Stimulated activated CD4-positive, alpha-beta T cell treated with anti-CD3 and anti-CD28 coated beads, Interleukin-1b, Interleukin-23, amount 100 ng/mL, for 48 hours (primary cell): ENCODE measurements around the gene PDHA1.

Experiments used
- DNase-seq: peaks from one replicate; pipeline ENCODE4 v3.0.0-alpha.2; 2020

Gene PDHA1

DNA sequence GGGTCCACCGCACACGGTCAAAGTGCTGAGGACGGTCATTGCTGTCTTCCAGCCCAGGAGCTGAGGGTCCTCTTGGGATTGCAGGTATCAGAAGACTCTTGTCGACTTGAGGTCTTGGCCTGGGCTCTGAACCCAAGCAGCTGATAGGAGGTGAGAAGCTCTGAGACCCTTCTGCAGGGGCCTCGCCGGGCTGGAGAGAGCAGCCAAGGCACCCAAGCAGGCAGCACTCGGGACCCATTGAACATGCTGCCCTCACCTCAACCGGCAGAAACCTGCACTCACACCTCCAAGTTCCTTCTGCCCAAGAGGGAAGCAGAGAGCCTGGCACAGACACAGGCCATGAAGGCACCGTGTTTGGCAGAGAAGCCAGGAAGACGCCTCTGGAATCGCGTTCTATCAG, 34.1 kb downstream of the PDHA1 start:
- no peak for DNase-seq

DNA sequence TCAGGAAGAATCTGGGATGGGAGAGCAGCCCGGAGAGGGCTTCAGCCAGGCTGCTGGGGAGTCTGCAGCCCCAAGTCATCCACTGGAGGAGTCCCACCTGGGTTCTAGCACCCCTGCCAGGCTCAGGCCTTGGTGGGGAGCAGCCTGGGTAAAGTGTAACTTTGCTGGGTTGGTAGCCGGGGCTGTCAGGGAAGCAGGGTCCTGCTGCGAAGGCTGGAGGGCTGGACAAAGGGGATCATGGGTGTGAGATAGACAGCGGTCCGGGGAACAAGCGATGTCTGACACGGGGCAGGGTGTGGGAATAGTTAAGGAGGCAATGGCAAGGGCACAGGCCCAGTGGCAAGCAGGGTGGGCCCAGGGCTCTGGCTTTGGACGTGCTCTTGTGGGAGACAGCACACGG, 37.6 kb downstream of the PDHA1 start:
- no peak for DNase-seq

DNA sequence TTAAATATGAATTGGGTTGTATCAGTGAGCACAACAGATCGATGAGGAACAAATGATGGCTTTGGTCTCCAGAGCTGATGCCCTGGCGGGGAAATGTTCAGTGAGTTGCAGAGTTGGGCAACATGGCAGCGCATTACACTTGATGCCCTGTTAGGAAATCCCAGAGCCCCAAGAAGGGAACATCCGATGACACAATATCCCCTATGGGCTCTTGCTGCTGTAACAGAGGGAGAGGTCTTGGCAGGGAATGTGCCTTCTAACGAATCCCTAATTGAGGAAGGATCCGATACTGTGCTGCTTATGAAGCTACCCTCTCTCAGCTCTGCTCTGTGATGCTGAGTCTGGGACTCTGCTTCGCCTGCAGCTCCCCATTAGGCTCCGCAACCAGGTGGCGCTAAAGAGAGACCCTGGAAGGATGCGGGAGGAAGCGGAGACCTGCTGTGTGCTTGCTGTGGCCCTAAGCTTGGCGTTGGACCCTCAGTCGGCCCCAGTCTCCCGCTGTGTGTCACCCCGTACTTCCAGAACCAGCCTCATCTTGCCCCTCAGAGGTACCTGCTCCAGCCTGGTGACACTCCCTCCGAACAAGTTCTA, 38.9 kb downstream of the PDHA1 start:
- peak; percentile 50 for DNase-seq

DNA sequence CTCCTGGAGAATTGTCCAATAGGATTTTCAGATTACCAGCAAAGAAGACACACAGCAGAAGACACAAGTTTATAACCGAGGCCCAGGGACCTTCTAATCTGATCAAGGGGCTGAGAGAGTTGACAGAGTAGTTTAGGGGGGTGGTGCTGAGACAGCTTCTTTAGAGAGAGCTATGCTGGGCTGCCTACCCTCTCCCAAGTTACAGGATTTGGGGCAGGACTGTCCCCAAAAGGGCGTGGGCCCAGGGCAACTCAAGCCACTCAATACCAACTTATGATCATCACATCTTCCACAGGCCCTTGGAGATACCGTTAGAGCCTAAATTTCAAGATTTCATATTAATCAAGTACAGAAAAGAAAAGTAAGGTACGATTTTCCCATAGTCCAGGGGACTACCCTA, 43.0 kb downstream of the PDHA1 start:
- DNase-seq: no peak

DNA sequence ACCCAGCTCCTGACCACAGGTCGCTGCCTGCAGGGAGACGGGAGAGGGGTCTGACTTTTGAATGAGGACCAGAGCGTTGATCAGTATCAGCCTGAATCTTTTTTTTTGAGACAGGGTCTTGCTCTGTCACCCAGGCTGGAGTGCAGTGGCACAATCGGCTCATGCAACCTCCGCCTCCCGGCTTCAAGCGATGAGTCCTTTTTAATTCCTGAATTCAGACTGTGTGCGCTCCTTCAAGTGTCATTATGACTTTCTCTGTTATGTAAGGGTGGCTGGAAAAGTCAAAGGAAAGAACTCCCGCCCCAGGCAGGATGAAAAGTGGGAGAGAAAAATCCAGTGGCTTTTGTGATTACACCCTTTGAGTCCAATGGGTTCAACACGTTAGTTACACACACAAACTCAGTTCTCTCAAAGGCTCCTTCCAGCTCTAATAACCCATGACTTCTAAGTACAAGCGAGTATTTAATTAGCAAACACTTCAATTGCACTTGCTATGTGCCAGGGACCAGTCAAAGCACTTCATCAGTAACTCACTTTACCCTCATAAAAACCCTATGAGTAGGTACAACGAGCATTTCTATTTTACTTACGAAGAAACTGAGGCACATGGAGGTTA, 44.4 kb downstream of the PDHA1 start:
- no peak for DNase-seq

DNA sequence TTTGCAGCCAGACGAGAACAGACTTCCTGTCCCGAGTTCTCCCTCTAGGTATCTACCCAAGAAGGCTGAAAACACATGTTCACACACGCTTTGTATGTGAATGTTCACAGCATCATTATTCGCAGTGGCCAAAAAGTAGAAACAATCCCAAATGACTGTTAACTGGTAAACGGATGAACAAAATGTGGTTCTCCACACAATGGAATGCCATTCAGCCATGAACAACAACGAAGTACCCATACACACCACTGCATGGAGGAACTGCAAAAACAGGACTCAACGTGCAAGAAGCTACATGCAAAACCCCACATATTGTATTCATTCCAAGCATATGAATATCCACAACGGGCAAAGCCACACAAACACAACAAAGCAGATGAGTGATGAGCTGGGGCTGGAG, 45.0 kb downstream of the PDHA1 start:
- DNase-seq: no peak

DNA sequence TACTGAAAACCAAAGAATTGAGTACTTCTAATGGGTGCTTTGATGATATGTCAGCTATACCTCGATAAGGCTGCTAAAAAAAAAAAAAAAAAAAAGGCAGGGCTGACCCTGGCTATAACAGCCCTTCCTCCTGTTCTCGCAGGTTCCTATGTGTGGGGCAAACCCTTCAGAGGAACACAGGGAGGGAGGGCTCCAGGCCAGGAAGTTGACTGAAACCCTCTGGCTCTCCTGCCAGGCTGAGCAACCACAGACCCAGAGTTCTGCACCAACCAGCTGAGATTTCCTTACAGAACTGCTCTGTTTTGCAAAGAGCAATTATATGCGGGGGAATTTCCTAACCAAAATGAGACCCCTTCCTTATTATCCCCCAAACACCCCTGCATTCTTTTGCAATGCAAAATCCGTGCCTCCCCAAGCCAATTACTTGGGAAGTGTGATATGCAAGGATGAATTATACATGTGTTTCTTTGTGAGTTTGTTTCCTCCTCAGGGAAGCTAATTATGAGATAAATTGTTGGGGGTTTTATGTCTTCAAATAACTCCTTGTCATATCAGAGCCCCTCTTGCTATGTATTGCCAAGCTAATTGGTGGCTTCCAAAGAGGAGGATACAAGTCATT, 45.6 kb downstream of the PDHA1 start:
- no peak for DNase-seq

DNA sequence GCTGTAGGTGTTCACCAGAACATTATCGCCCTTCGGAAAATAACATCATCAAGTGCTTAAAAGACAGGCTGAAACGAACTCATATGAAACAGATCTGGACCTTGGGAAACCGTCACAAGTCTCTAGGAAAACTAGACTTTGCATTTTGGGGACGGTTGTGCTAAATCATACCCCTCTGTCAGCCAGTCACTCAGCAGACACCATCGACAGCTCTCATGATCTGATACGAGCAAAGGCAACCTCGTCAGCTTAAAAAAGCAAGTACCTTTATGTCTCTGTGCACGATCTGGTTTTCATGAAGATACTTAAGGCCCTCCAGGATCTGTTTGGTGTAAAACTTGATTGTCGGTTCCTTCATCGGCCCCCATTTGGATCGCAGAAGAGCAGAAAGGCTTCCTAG, 48.4 kb downstream of the PDHA1 start:
- DNase-seq: no peak

DNA sequence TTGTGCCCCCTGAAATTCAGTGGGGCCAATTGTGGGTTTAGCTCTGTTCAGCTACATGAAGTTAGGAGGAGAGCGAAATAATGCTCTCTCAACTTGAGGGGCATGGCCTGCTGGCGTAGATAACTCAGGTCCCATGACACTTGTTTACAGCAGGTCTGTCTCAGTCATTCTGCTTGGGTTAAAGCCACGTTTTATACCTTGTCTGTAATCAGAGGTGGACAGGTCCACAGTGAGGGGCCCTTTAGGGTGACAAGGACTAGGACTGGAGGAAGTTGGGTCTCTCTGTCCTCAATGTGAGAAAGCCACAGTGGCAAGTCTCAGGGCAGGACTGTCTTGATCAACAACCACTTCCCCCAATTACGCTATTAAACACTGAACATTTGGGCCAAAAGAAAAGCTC, 49.0 kb downstream of the PDHA1 start:
- DNase-seq: no peak

DNA sequence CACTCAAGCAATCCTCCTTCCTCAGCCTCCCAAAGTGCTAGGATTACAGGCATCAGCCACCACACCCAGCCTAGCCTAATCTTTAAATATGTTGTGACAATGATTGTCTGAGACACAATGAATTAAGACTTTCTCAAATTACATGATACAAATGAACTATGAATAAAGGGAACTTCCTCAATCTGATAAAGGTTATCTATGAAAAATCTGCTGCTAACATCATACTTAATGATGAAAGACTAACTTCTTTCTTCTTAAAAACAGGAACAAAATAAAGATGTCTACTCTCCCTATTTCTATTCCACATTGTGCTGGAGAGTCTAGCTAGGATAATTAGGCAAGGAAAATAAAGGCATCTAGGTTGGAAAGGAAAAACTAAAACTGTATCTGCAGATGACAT, 60.0 kb downstream of the PDHA1 start:
- no peak for DNase-seq

DNA sequence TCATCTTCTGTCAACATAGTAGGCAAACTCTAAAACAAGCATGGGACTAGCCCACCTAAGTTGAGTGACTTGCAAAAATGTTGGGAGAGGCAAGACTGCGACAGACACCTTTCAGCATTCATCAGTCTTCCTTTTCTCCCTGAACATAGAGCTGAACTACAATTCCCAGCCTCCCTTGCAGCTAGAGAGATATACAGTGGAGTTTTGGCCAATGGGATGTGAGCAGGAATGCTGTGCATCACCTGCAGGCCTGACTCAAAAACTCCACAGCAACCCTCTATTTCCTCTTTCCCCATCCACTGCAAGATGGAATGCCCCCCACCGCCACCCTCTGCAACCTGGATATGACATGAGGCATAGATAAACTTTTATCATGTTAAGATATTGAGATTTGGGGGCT, 66.5 kb downstream of the PDHA1 start:
- no peak for DNase-seq
